ENCODE data around the gene TMEM80.

DNA sequence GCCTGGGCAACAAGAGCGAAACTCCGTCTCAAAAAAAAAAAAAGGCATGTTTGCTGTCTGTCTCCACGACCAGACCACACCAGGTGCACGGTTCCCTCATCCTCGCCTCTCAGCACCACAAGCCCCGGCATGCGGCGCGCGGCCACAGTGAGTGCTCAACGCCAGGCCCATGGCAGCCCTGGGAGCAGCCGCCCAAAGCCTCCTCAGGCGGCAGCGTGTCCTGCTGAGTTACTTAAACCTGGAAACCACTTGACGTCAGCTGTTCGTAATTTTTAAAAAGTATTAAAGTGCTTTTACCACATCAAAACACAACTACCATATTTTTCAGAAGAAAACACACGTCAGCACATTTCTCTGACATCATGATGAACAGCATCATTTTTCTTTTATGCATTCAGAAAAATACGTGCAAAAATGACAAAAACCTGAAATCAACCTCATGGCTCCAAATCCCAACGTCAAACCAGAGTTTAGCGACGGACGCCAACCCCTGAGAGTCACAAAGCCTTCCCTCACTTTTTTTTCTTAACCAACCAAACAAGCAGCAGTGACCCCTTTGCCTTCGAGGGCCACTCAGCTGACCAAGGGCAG, 2.7 kb upstream of the TMEM80 start:
- no peak for TF ChIP-seq YY1 (tag by site-specific recombination; IDR thresholded peaks at IDR 0.05)
- TF ChIP-seq, protein P1, sequence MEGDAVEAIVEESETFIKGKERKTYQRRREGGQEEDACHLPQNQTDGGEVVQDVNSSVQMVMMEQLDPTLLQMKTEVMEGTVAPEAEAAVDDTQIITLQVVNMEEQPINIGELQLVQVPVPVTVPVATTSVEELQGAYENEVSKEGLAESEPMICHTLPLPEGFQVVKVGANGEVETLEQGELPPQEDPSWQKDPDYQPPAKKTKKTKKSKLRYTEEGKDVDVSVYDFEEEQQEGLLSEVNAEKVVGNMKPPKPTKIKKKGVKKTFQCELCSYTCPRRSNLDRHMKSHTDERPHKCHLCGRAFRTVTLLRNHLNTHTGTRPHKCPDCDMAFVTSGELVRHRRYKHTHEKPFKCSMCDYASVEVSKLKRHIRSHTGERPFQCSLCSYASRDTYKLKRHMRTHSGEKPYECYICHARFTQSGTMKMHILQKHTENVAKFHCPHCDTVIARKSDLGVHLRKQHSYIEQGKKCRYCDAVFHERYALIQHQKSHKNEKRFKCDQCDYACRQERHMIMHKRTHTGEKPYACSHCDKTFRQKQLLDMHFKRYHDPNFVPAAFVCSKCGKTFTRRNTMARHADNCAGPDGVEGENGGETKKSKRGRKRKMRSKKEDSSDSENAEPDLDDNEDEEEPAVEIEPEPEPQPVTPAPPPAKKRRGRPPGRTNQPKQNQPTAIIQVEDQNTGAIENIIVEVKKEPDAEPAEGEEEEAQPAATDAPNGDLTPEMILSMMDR (tag by site-specific recombination; IDR thresholded peaks at IDR 0.05) = no peak
